Activated naive CD8-positive, alpha-beta T cell treated with anti-CD3 and anti-CD28 coated beads for 36 hours (primary cell): ENCODE results near the gene CCL1. TPM values are rescaled to one million over a fixed set of nuclear protein-coding genes. Genes with fewer than 3 reads are reported as not detected.

Source experiments
- DNase-seq: peaks from one replicate; pipeline ENCODE4 v3.0.0; 2021
- H3K27ac Mint-ChIP-seq: one replicate; pipeline ENCODE4 v1.8.0; 2022; ENCODE audit warnings: mild to moderate bottlenecking, moderate library complexity, mixed read lengths
- H3K27me3 Mint-ChIP-seq: one replicate; pipeline ENCODE4 v1.8.0; 2022; ENCODE audit warnings: mild to moderate bottlenecking, mixed read lengths
- H3K36me3 Mint-ChIP-seq: one replicate; pipeline ENCODE4 v1.8.0; 2021; ENCODE audit warnings: mild to moderate bottlenecking, mixed read lengths
- H3K4me1 Mint-ChIP-seq: one replicate; pipeline ENCODE4 v1.8.0; 2021; ENCODE audit warnings: mixed read lengths
- H3K4me3 Mint-ChIP-seq: one replicate; pipeline ENCODE4 v1.8.0; 2022; ENCODE audit warnings: mild to moderate bottlenecking, moderate library complexity, mixed read lengths
- H3K9me3 Mint-ChIP-seq: one replicate; pipeline ENCODE4 v1.8.0; 2022; ENCODE audit warnings: mixed read lengths
- total RNA-seq, 2 experiments: library from RNA; stranded (reverse); gene quantifications; one replicate each; pipeline ENCODE4 v1.2.3, GENCODE V29; 2021

Gene CCL1
- total RNA-seq, 2 experiments from 2014 or later: not detected

GRCh38 chr17:34370997-34371395, 8.0 kb upstream of the CCL1 start:
- Mint-ChIP-seq H3K27ac (no peak overlapping the region), H3K36me3 (no peaks in the 10 kb centered on the region), H3K4me1 (peaks cover 17% of the 10 kb centered on the region), H3K4me3 (no peak overlapping the region), H3K27me3 (peaks cover 12% of the 10 kb centered on the region), H3K9me3 (no peaks in the 10 kb centered on the region)
- DNase-seq: no peak

- H3K27me3 Mint-ChIP-seq: peaks cover 8% of the 10 kb centered on the region
- DNase-seq: no peak
- no peak overlapping the region for H3K27ac Mint-ChIP-seq
- H3K4me3 Mint-ChIP-seq: no peak overlapping the region
- no peaks in the 10 kb centered on the region for H3K9me3 Mint-ChIP-seq
- no peaks in the 10 kb centered on the region for H3K36me3 Mint-ChIP-seq
- peaks cover 20% of the 10 kb centered on the region for H3K4me1 Mint-ChIP-seq
These were observed 7.5 kb upstream of the CCL1 start for GRCh38 chr17:34370376-34370996.

- peaks cover 13% of the 10 kb centered on the region for H3K27me3 Mint-ChIP-seq
- no peak overlapping the region for H3K4me3 Mint-ChIP-seq
- H3K27ac Mint-ChIP-seq: no peak overlapping the region
- no peak for DNase-seq
- H3K4me1 Mint-ChIP-seq: peaks cover 23% of the 10 kb centered on the region
- H3K9me3 Mint-ChIP-seq: no peaks in the 10 kb centered on the region
- H3K36me3 Mint-ChIP-seq: no peaks in the 10 kb centered on the region
These were observed 6.5 kb upstream of the CCL1 start for GRCh38 chr17:34369571-34369970.

- Mint-ChIP-seq H3K36me3 (no peaks in the 10 kb centered on the region), H3K27me3 (peaks cover 17% of the 10 kb centered on the region), H3K27ac (no peak overlapping the region), H3K9me3 (no peaks in the 10 kb centered on the region), H3K4me1 (peaks cover 23% of the 10 kb centered on the region), H3K4me3 (no peak overlapping the region)
- DNase-seq: no peak
These were observed 6.0 kb upstream of the CCL1 start for GRCh38 chr17:34368946-34369500.

GRCh38 chr17:34368196-34368945, 5.3 kb upstream of the CCL1 start:
- H3K4me1 Mint-ChIP-seq: peaks cover 23% of the 10 kb centered on the region
- DNase-seq: no peak
- no peak overlapping the region for H3K27ac Mint-ChIP-seq
- peaks cover 17% of the 10 kb centered on the region for H3K27me3 Mint-ChIP-seq
- H3K4me3 Mint-ChIP-seq: no peak overlapping the region
- H3K9me3 Mint-ChIP-seq: no peaks in the 10 kb centered on the region
- no peaks in the 10 kb centered on the region for H3K36me3 Mint-ChIP-seq

GRCh38 chr17:34367486-34368195, 4.6 kb upstream of the CCL1 start:
- Mint-ChIP-seq H3K27ac (no peak overlapping the region), H3K4me1 (peaks cover 23% of the 10 kb centered on the region), H3K27me3 (peaks cover 17% of the 10 kb centered on the region), H3K36me3 (no peaks in the 10 kb centered on the region), H3K4me3 (no peak overlapping the region), H3K9me3 (no peaks in the 10 kb centered on the region)
- DNase-seq: no peak

- no peak for DNase-seq
- H3K4me1 Mint-ChIP-seq: peaks cover 23% of the 10 kb centered on the region
These were observed 3.6 kb upstream of the CCL1 start for GRCh38 chr17:34366529-34367107.

GRCh38 chr17:34366010-34366409, 3.0 kb upstream of the CCL1 start:
- no peak overlapping the region for H3K27ac Mint-ChIP-seq
- no peaks in the 10 kb centered on the region for H3K9me3 Mint-ChIP-seq
- DNase-seq: no peak
- peaks cover 17% of the 10 kb centered on the region for H3K27me3 Mint-ChIP-seq
- no peaks in the 10 kb centered on the region for H3K36me3 Mint-ChIP-seq
- no peak overlapping the region for H3K4me3 Mint-ChIP-seq
- peaks cover 17% of the 10 kb centered on the region for H3K4me1 Mint-ChIP-seq

More at GRCh38 chr17:34366529-34367107, 3.6 kb upstream of the CCL1 start:
- H3K27ac Mint-ChIP-seq: no peak overlapping the region
- H3K9me3 Mint-ChIP-seq: no peaks in the 10 kb centered on the region
- H3K36me3 Mint-ChIP-seq: no peaks in the 10 kb centered on the region
- no peak overlapping the region for H3K4me3 Mint-ChIP-seq
- H3K27me3 Mint-ChIP-seq: peaks cover 17% of the 10 kb centered on the region

GRCh38 chr17:34365340-34365739, 2.3 kb upstream of the CCL1 start:
- Mint-ChIP-seq H3K27ac (no peak overlapping the region), H3K27me3 (peaks cover 17% of the 10 kb centered on the region), H3K4me1 (peaks cover 12% of the 10 kb centered on the region), H3K9me3 (no peaks in the 10 kb centered on the region), H3K36me3 (no peaks in the 10 kb centered on the region), H3K4me3 (no peak overlapping the region)
- no peak for DNase-seq

- DNase-seq: no peak
- H3K27ac Mint-ChIP-seq: no peak overlapping the region
- H3K27me3 Mint-ChIP-seq: peaks cover 17% of the 10 kb centered on the region
- H3K4me1 Mint-ChIP-seq: peaks cover 10% of the 10 kb centered on the region
- no peaks in the 10 kb centered on the region for H3K9me3 Mint-ChIP-seq
- no peak overlapping the region for H3K4me3 Mint-ChIP-seq
- no peaks in the 10 kb centered on the region for H3K36me3 Mint-ChIP-seq
These were observed 1.7 kb upstream of the CCL1 start for GRCh38 chr17:34364751-34365150.

- H3K27ac Mint-ChIP-seq: no peak overlapping the region
- H3K4me1 Mint-ChIP-seq: peaks cover 10% of the 10 kb centered on the region
- peak; percentile 76 for DNase-seq
- H3K9me3 Mint-ChIP-seq: no peaks in the 10 kb centered on the region
- no peaks in the 10 kb centered on the region for H3K36me3 Mint-ChIP-seq
- no peak overlapping the region for H3K4me3 Mint-ChIP-seq
- H3K27me3 Mint-ChIP-seq: peaks cover 9% of the 10 kb centered on the region
These were observed 1.5 kb downstream of the CCL1 start for GRCh38 chr17:34361478-34362061.

GRCh38 chr17:34360601-34361270, 2.3 kb downstream of the CCL1 start:
- no peaks in the 10 kb centered on the region for H3K9me3 Mint-ChIP-seq
- no peak for DNase-seq
- H3K4me1 Mint-ChIP-seq: peaks cover 7% of the 10 kb centered on the region
- H3K36me3 Mint-ChIP-seq: no peaks in the 10 kb centered on the region
- H3K27me3 Mint-ChIP-seq: peaks cover 9% of the 10 kb centered on the region
- no peak overlapping the region for H3K27ac Mint-ChIP-seq
- no peak overlapping the region for H3K4me3 Mint-ChIP-seq

- peaks cover 2% of the 10 kb centered on the region for H3K9me3 Mint-ChIP-seq
- no peak overlapping the region for H3K4me3 Mint-ChIP-seq
- no peak overlapping the region for H3K27ac Mint-ChIP-seq
- H3K27me3 Mint-ChIP-seq: peaks cover 4% of the 10 kb centered on the region
- DNase-seq: no peak
- H3K36me3 Mint-ChIP-seq: no peaks in the 10 kb centered on the region
- H3K4me1 Mint-ChIP-seq: peaks cover 2% of the 10 kb centered on the region
These were observed 4.4 kb downstream of the CCL1 start for GRCh38 chr17:34358631-34359030.

GRCh38 chr17:34357398-34357797, 5.6 kb downstream of the CCL1 start:
- Mint-ChIP-seq H3K4me3 (no peak overlapping the region), H3K4me1 (peaks cover 2% of the 10 kb centered on the region), H3K27me3 (peaks cover 5% of the 10 kb centered on the region), H3K27ac (no peak overlapping the region), H3K36me3 (no peaks in the 10 kb centered on the region), H3K9me3 (peaks cover 2% of the 10 kb centered on the region)
- no peak for DNase-seq
